GM23248 (cell line): ENCODE data around the gene SUSD2. TPM values are rescaled to one million over a fixed set of nuclear protein-coding genes. Genes with fewer than 3 reads are reported as not detected.
"Not testable (repeated sequence)": the region's sequence is repeated elsewhere in the genome, so short reads cannot be mapped to it uniquely, and the experiment has no call there.

Experiments used
- DNase-seq: peaks from one replicate; pipeline ENCODE4 v3.0.0-alpha.2; 2015
- H2AFZ ChIP-seq: fragments of 200-600 bp; sonication (generic); 2 replicates; pipeline ENCODE4 v1.6.1; 2016; ENCODE audit warnings: antibody characterized with exemption
- H3F3A ChIP-seq: fragments of 200-600 bp; sonication (generic); 2 replicates; pipeline ENCODE4 v1.6.1; 2016; ENCODE audit warnings: mild to moderate bottlenecking, antibody characterized with exemption, mixed run types; ENCODE audit not compliant: insufficient read depth
- H3K27ac ChIP-seq: fragments of 200-600 bp; sonication (generic); 2 replicates; pipeline ENCODE4 v1.5.1; 2016; ENCODE audit warnings: mild to moderate bottlenecking
- H3K27me3 ChIP-seq: fragments of 200-600 bp; sonication (generic); replicated peaks from 2 replicates; pipeline ENCODE4 v1.6.1; 2016; ENCODE audit warnings: mild to moderate bottlenecking; ENCODE audit not compliant: insufficient read depth
- H3K36me3 ChIP-seq: fragments of 200-600 bp; sonication (generic); 2 replicates; pipeline ENCODE4 v1.6.1; 2016; ENCODE audit warnings: low read depth, mild to moderate bottlenecking
- H3K4me1 ChIP-seq: fragments of 200-600 bp; sonication (generic); 2 replicates; pipeline ENCODE4 v1.6.1; 2016; ENCODE audit warnings: mild to moderate bottlenecking; ENCODE audit not compliant: insufficient read depth
- H3K4me2 ChIP-seq: fragments of 200-600 bp; sonication (generic); one replicate; pipeline ENCODE4 v1.6.1; 2016; ENCODE audit warnings: mild to moderate bottlenecking; ENCODE audit not compliant: unreplicated experiment
- H3K4me3 ChIP-seq: fragments of 200-600 bp; sonication (generic); 2 replicates; pipeline ENCODE4 v1.5.1; 2016; ENCODE audit warnings: mild to moderate bottlenecking
- H3K79me2 ChIP-seq: fragments of 200-600 bp; sonication (generic); 2 replicates; pipeline ENCODE4 v1.6.1; 2016; ENCODE audit warnings: mild to moderate bottlenecking; ENCODE audit not compliant: insufficient read depth
- H3K9ac ChIP-seq: fragments of 200-600 bp; sonication (generic); 2 replicates; pipeline ENCODE4 v1.6.1; 2016; ENCODE audit warnings: mild to moderate bottlenecking
- H3K9me2 ChIP-seq: fragments of 200-600 bp; sonication (generic); 2 replicates; pipeline ENCODE4 v1.6.1; 2016; ENCODE audit warnings: mixed run types, mild to moderate bottlenecking, moderate library complexity; ENCODE audit not compliant: insufficient read depth
- H3K9me3 ChIP-seq: fragments of 200-600 bp; sonication (generic); one replicate; pipeline ENCODE4 v1.6.1; 2017; ENCODE audit warnings: low read depth
- H4K20me1 ChIP-seq: fragments of 200-600 bp; sonication (generic); 2 replicates; pipeline ENCODE4 v1.6.0; 2016; ENCODE audit not compliant: insufficient read depth
- EZH2 ChIP-seq: fragments of 200-600 bp; sonication (generic); IDR thresholded peaks from 2 replicates; pipeline ENCODE4 v1.6.1; 2018; ENCODE audit warnings: antibody characterized with exemption, mild to moderate bottlenecking; ENCODE audit not compliant: insufficient read depth, poor library complexity, severe bottlenecking
- EZH2phosphoT487 ChIP-seq: fragments of 200-600 bp; sonication (generic); IDR thresholded peaks from 2 replicates; pipeline ENCODE4 v1.6.1; 2018; ENCODE audit warnings: antibody characterized with exemption, moderate library complexity, mild to moderate bottlenecking, low read depth; ENCODE audit not compliant: insufficient read depth
- WGBS, 2 experiments: methylation state at CpG; one replicate each; pipeline ENCODE4 v1.1.6; 2015 to 2017; ENCODE audit warnings: low lambda C conversion rate in 2 of 2, low coverage in 1 of 2; ENCODE audit errors: missing lambda C conversion rate in 2 of 2; 5-methylcytosine and 5-hydroxymethylcytosine counted together
- in situ Hi-C: fragments of 300-500 bp; cut with MboI; formaldehyde crosslinking; loops from 2 replicates; pipeline ENCODE4 v1.15.0; 2020
- polyA plus RNA-seq: library from polyadenylated mRNA; unstranded; fragments of >200 nt; fragmentation: Nextera tagmentation; extraction: Ambion mirVana; gene quantifications from 2 replicates; pipeline ENCODE4 v1.2.1, GENCODE V29; 2016
- total RNA-seq: library from RNA; depleted of rRNA; stranded (reverse); fragments of >200 nt; shearing (Covaris generic); gene quantifications from 2 replicates; pipeline ENCODE4 v1.2.3, GENCODE V29; 2014

SUSD2 gene
- total and polyA plus RNA-seq, 2 experiments from 2014 or later = 0.24 TPM; not detected in 1

- Histone ChIP-seq H3F3A (peaks cover 23% of the 10 kb centered on the region), H3K9me2 (no peaks in the 10 kb centered on the region), H2AFZ (no peak overlapping the region), H3K36me3 (no peaks in the 10 kb centered on the region), H4K20me1 (no peaks in the 10 kb centered on the region), H3K9ac (no peak overlapping the region), H3K79me2 (no peaks in the 10 kb centered on the region), H3K4me1 (peaks cover 18% of the 10 kb centered on the region), H3K9me3 (no peaks in the 10 kb centered on the region), H3K27me3 (no peaks in the 10 kb centered on the region), H3K4me3 (no peak overlapping the region), H3K4me2 (peak overlapping the region; percentile 18), H3K27ac (peak overlapping the region; percentile 18; the same call in 1 of the 2 replicates)
- DNase-seq = peak; percentile 74
- in situ Hi-C loops = no loop called here
- TF ChIP-seq EZH2phosphoT487 = no peak
- no peak for TF ChIP-seq EZH2
- 49 to 51% methylated on average over 7 of the region's 7 CpGs for WGBS, 2 experiments
These were observed 19.4 kb downstream of the SUSD2 start for GRCh38 chr22:24200619-24201212.

GRCh38 chr22:24201681-24202614 lies 20.7 kb downstream of the SUSD2 start:
- 89 to 92% methylated on average over 25 to 26 of the region's 26 CpGs for WGBS, 2 experiments
- in situ Hi-C loops = no loop called here

GRCh38 chr22:24203856-24204255 lies 22.6 kb downstream of the SUSD2 start:
- WGBS, 2 experiments = 80 to 83% methylated on average over 5 of the region's 5 CpGs
- H3F3A ChIP-seq = peaks cover 41% of the 10 kb centered on the region
- H3K9ac ChIP-seq = not testable (repeated sequence)

More at GRCh38 chr22:24201681-24202614, 20.7 kb downstream of the SUSD2 start:
- Histone ChIP-seq H3K9ac (no peak overlapping the region), H3F3A (peaks cover 32% of the 10 kb centered on the region), H2AFZ (no peak overlapping the region), H3K27me3 (no peaks in the 10 kb centered on the region), H4K20me1 (no peaks in the 10 kb centered on the region), H3K27ac (no peak overlapping the region), H3K4me2 (no peak overlapping the region), H3K36me3 (no peaks in the 10 kb centered on the region), H3K9me2 (no peaks in the 10 kb centered on the region), H3K9me3 (no peaks in the 10 kb centered on the region), H3K79me2 (no peaks in the 10 kb centered on the region), H3K4me3 (no peak overlapping the region), H3K4me1 (peaks cover 28% of the 10 kb centered on the region)
- DNase-seq = no peak
- TF ChIP-seq EZH2 (no peak), EZH2phosphoT487 (no peak)

GRCh38 chr22:24205438-24206195 lies 24.3 kb downstream of the SUSD2 start:
- Histone ChIP-seq H3K4me1 (peaks cover 52% of the 10 kb centered on the region), H3K9me2 (no peaks in the 10 kb centered on the region), H3K27ac (no peak overlapping the region)

More at GRCh38 chr22:24203856-24204255, 22.6 kb downstream of the SUSD2 start:
- H3K9me3 ChIP-seq, H3K4me2 ChIP-seq, H2AFZ ChIP-seq, H3K4me3 ChIP-seq, H3K36me3 ChIP-seq, H3K9me2 ChIP-seq, H3K27me3 ChIP-seq, H3K27ac ChIP-seq, in situ Hi-C loops, H4K20me1 ChIP-seq, DNase-seq, H3K79me2 ChIP-seq: not testable (repeated sequence)
- H3K4me1 ChIP-seq = peaks cover 43% of the 10 kb centered on the region

GRCh38 chr22:24206460-24207263 lies 25.4 kb downstream of the SUSD2 start:
- H3K9ac ChIP-seq = peak overlapping the region; percentile 41
- in situ Hi-C loops, H3K36me3 ChIP-seq, H3K9me3 ChIP-seq, H3K79me2 ChIP-seq, H4K20me1 ChIP-seq, H3K27me3 ChIP-seq, H3K9me2 ChIP-seq: not testable (repeated sequence)
- 85 to 86% methylated on average over 15 of the region's 15 CpGs for WGBS, 2 experiments
- H3K4me2 ChIP-seq = peak overlapping the region; percentile 56
- H3K27ac ChIP-seq = peak overlapping the region; percentile 81
- H3K4me1 ChIP-seq = peaks cover 45% of the 10 kb centered on the region
- H3K4me3 ChIP-seq = peak overlapping the region; percentile 25; the same call in 1 of the 2 replicates
- H2AFZ ChIP-seq = peak overlapping the region; percentile 46; the same call in 1 of the 2 replicates
- peak; percentile 39 for DNase-seq
- H3F3A ChIP-seq = peaks cover 33% of the 10 kb centered on the region

More at GRCh38 chr22:24205438-24206195, 24.3 kb downstream of the SUSD2 start:
- Histone ChIP-seq H3K9me3 (no peaks in the 10 kb centered on the region), H3K4me2 (no peak overlapping the region), H3K79me2 (no peaks in the 10 kb centered on the region), H2AFZ (no peak overlapping the region), H3K9ac (no peak overlapping the region), H3K27me3 (no peaks in the 10 kb centered on the region), H4K20me1 (no peaks in the 10 kb centered on the region), H3K36me3 (no peaks in the 10 kb centered on the region), H3K4me3 (no peak overlapping the region), H3F3A (peaks cover 39% of the 10 kb centered on the region)
- WGBS, 2 experiments = 96 to 97% methylated on average over 8 of the region's 8 CpGs
- in situ Hi-C loops = no loop called here
- TF ChIP-seq EZH2phosphoT487 (no peak), EZH2 (no peak)
- DNase-seq = no peak
